HUES64 (cell line): Measurements from ENCODE around the gene PDE11A.

Source experiments
- H3K27ac ChIP-seq: 2 replicates; pipeline ENCODE4 v1.7.0; 2013; ENCODE audit warnings: low read depth, low read length, inconsistent platforms
- H3K27me3 ChIP-seq: 2 replicates; pipeline ENCODE4 v1.6.1; 2013; ENCODE audit warnings: mild to moderate bottlenecking, low read length; ENCODE audit not compliant: insufficient read depth
- H3K36me3 ChIP-seq: 2 replicates; pipeline ENCODE4 v1.6.1; 2013; ENCODE audit warnings: mild to moderate bottlenecking, low read length; ENCODE audit not compliant: insufficient read depth
- H3K4me1 ChIP-seq: 2 replicates; pipeline ENCODE4 v1.6.1; 2013; ENCODE audit warnings: mild to moderate bottlenecking, low read length, moderate library complexity; ENCODE audit not compliant: insufficient read depth
- H3K4me3 ChIP-seq: 2 replicates; pipeline ENCODE4 v1.5.1; 2013; ENCODE audit warnings: mild to moderate bottlenecking, low read length, moderate library complexity
- H3K9ac ChIP-seq: 2 replicates; pipeline ENCODE4 v1.6.1; 2013; ENCODE audit warnings: mild to moderate bottlenecking, low read depth, low read length
- H3K9me3 ChIP-seq: 2 replicates; pipeline ENCODE4 v1.6.1; 2013; ENCODE audit warnings: low read depth, low read length; ENCODE audit not compliant: insufficient read depth
- WGBS: fragments of 150-250, 120-280 bp; methylation state at CpG from one replicate; pipeline ENCODE4 v1.1.7; 2013; ENCODE audit warnings: missing lambda C conversion rate; 5-methylcytosine and 5-hydroxymethylcytosine counted together

The PDE11A gene

GRCh38 chr2:177636672-177637071 is 435.9 kb downstream of the PDE11A start:
- Histone ChIP-seq H3K27me3 (no peaks in the 10 kb centered on the region), H3K4me3 (no peak overlapping the region), H3K9me3 (no peaks in the 10 kb centered on the region), H3K36me3 (no peaks in the 10 kb centered on the region), H3K9ac (no peak overlapping the region), H3K27ac (no peak overlapping the region), H3K4me1 (0 out of 2 replicates have a peak, but pooled peaks cover 4% of the 10 kb centered on the region)
- 64% methylated on average over 1 of the region's 1 CpG for WGBS

DNA sequence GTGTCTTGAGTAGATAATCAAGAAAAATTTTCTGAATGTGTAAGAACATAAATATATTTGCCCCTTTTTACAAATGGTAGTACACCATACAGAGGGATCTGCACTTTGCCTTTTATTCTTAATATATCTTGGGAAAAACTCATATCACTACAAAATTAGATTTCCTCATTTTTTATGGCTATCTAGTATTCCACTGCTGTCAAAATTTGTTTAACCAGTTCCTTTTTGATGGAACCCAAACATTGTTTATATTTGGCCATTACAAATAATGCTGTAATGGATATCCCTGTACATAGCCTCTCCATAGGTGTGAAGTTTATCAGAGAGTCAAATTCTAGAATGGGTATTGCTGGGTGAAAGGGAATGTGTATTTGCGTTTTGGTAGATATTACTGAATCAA is 436.9 kb downstream of the PDE11A start:
- Histone ChIP-seq H3K27me3 (no peaks in the 10 kb centered on the region), H3K4me1 (0 out of 2 replicates have a peak, but pooled peaks cover 4% of the 10 kb centered on the region), H3K36me3 (no peaks in the 10 kb centered on the region), H3K4me3 (no peak overlapping the region), H3K9me3 (no peaks in the 10 kb centered on the region), H3K27ac (no peak overlapping the region), H3K9ac (no peak overlapping the region)
- no CpG with 5 or more reads among the region's 1 CpG for WGBS

DNA sequence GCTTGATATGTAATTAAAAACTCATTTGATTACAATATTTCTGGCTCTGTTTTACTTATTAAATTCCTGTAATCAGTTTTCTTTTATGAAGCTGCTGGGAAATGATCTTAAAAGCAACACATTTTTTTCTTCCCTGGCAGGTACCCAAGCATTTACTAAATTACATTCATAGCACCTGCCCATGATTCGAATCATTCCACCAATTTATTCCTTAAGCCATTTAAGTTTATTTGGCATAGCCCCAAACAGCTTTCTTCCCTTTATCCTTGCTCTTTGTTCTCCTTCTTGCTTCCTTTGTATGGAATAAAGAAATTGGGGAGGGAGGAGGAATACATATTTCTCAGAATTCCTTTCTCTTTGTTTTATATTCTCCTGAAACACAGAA is 438.7 kb downstream of the PDE11A start:
- Histone ChIP-seq H3K36me3 (no peaks in the 10 kb centered on the region), H3K4me3 (peak overlapping the region; percentile 43), H3K27ac (no peak overlapping the region), H3K4me1 (0 out of 2 replicates have a peak, but pooled peaks cover 4% of the 10 kb centered on the region), H3K9me3 (no peaks in the 10 kb centered on the region), H3K9ac (no peak overlapping the region), H3K27me3 (no peaks in the 10 kb centered on the region)
- WGBS: 87% methylated on average over 1 of the region's 1 CpG

DNA sequence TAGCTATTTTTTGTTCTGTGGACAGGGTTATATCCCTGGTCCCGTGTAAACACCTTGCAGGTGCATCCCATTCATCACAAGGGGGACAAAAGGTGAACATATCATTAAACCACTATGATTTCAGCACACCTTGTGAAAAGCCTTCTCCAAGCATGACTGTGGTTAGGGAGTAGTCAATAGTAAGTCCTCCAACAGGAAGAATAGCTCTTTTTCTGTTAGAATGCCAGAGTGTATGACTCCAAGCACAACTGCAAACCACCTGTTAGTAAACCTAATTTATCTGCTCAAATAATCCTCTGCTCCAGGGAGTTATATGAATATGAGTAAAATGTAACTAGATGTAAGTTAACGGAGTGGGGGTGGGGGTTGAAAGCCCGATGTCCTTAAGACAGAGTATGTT is 439.5 kb downstream of the PDE11A start:
- 0 out of 2 replicates have a peak, but pooled peaks cover 4% of the 10 kb centered on the region for H3K4me1 ChIP-seq
- 78% methylated on average over 1 of the region's 3 CpGs for WGBS
- H3K27me3 ChIP-seq: no peaks in the 10 kb centered on the region
- no peak overlapping the region for H3K4me3 ChIP-seq
- H3K36me3 ChIP-seq: no peaks in the 10 kb centered on the region
- no peak overlapping the region for H3K27ac ChIP-seq
- no peaks in the 10 kb centered on the region for H3K9me3 ChIP-seq
- H3K9ac ChIP-seq: no peak overlapping the region

- no peak overlapping the region for H3K4me3 ChIP-seq
- H3K9me3 ChIP-seq: no peaks in the 10 kb centered on the region
- H3K9ac ChIP-seq: no peak overlapping the region
- no peaks in the 10 kb centered on the region for H3K27me3 ChIP-seq
- no peak overlapping the region for H3K27ac ChIP-seq
- 0 out of 2 replicates have a peak, but pooled peaks cover 4% of the 10 kb centered on the region for H3K4me1 ChIP-seq
- 63% methylated on average over 1 of the region's 1 CpG for WGBS
- H3K36me3 ChIP-seq: no peaks in the 10 kb centered on the region
Observed at GRCh38 chr2:177631680-177632079, 440.9 kb downstream of the PDE11A start.

DNA sequence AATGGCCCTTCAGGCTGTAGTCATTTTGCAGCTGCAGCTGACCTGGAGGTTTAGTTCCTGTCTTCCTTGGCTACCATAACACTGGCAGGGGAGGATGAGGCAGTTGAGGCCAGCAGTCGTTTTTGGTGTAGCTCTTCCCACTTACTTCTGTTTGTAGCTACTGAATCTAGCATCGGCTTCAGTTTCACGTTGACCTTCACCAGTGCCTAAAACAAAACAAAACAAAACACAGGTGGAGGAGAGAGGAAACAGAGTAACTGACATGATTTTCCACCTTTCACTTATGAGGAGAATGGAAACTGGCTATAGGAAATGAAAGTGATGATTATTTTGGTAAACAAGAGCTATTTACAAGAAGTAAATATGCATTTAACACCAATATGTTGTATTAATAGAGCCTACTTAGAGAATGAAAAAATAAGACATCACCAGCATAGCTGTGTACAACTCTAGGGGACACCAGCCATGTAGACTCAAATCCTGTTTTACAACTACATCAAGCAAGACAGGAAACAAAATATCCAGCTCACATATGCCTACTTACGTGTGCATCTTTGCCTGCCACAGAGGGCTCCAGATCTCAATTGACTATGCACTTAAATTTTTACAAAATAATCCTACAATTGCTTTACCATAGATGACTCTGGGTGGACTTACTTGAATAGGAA is 443.1 kb downstream of the PDE11A start:
- 0 out of 2 replicates have a peak, but pooled peaks cover 4% of the 10 kb centered on the region for H3K4me1 ChIP-seq
- H3K9ac ChIP-seq: no peak overlapping the region
- H3K9me3 ChIP-seq: no peaks in the 10 kb centered on the region
- no peak overlapping the region for H3K4me3 ChIP-seq
- no peaks in the 10 kb centered on the region for H3K27me3 ChIP-seq
- H3K36me3 ChIP-seq: no peaks in the 10 kb centered on the region
- no peak overlapping the region for H3K27ac ChIP-seq
- WGBS: 66% methylated on average over 2 of the region's 4 CpGs

- WGBS: 82% methylated on average over 5 of the region's 5 CpGs
- Histone ChIP-seq H3K27me3 (no peaks in the 10 kb centered on the region), H3K27ac (no peak overlapping the region), H3K4me3 (no peak overlapping the region), H3K4me1 (0 out of 2 replicates have a peak, but pooled peaks cover 1% of the 10 kb centered on the region), H3K9me3 (no peaks in the 10 kb centered on the region), H3K9ac (no peak overlapping the region), H3K36me3 (no peaks in the 10 kb centered on the region)
Observed at GRCh38 chr2:177628831-177629230, 443.7 kb downstream of the PDE11A start.

DNA sequence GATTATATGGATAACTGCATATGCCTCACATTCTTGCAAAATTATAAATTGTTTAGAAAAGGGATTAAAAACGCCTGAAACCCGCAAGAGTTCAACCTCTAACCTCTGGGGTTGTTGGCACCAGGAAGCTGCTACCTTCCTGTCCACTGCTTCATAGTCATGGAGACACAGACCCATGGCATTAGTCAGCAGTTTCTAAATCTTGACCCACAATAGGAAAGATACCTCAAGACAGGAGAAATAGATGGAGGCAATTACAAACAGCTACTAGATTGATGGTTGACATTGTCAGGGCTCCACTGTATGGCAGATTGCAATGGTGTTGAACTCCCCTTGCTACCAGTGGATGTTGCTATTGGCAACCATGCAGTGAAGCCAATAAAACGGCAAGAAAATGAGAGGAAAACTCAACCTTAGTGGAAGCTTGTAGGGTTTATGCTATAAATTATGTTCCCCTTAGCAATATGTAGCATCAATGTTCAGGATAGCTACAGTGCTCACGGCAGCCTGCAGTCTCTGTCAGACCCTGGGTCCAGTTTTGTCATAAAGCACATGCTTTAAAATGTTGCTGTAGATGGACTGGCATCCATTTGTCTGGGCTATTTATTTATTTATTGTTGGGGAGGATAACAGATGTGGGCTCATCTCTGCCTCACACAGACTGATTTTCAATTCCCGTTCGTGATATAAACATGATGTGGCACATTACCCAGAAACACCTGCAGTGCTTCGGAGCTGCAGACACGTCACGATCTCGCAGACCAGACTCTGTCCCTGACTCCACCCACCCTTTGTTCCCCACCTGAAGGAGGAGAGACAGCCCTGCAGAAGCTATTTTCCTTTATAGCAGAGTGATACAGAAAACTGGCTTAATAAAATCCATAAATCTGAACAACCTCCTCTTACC is 446.6 kb downstream of the PDE11A start:
- no peak overlapping the region for H3K4me3 ChIP-seq
- 73% methylated on average over 10 of the region's 10 CpGs for WGBS
- H3K9me3 ChIP-seq: no peaks in the 10 kb centered on the region

GRCh38 chr2:177622521-177622920 is 450.1 kb downstream of the PDE11A start:
- Histone ChIP-seq H3K27ac (no peak overlapping the region), H3K36me3 (no peaks in the 10 kb centered on the region)
- 52% methylated on average over 4 of the region's 4 CpGs for WGBS

More for the DNA sequence above, 446.6 kb downstream of the PDE11A start:
- no peak overlapping the region for H3K27ac ChIP-seq
- no peak overlapping the region for H3K9ac ChIP-seq
- peaks cover 4% of the 10 kb centered on the region; the same call in 1 of the 2 replicates for H3K4me1 ChIP-seq
- H3K36me3 ChIP-seq: no peaks in the 10 kb centered on the region
- no peaks in the 10 kb centered on the region for H3K27me3 ChIP-seq

GRCh38 chr2:177619986-177620385 is 452.6 kb downstream of the PDE11A start:
- Histone ChIP-seq H3K4me3 (no peak overlapping the region), H3K9ac (no peak overlapping the region), H3K9me3 (no peaks in the 10 kb centered on the region), H3K36me3 (no peaks in the 10 kb centered on the region), H3K27ac (no peak overlapping the region), H3K27me3 (no peaks in the 10 kb centered on the region), H3K4me1 (peaks cover 4% of the 10 kb centered on the region; the same call in 1 of the 2 replicates)
- WGBS: 88% methylated on average over 1 of the region's 2 CpGs

More at GRCh38 chr2:177622521-177622920, 450.1 kb downstream of the PDE11A start:
- Histone ChIP-seq H3K27me3 (no peaks in the 10 kb centered on the region), H3K4me1 (peaks cover 4% of the 10 kb centered on the region; the same call in 1 of the 2 replicates), H3K9ac (no peak overlapping the region), H3K9me3 (no peaks in the 10 kb centered on the region), H3K4me3 (no peak overlapping the region)

GRCh38 chr2:177619461-177619860 is 453.1 kb downstream of the PDE11A start:
- Histone ChIP-seq H3K9ac (peak overlapping the region; percentile 98), H3K4me1 (peaks cover 4% of the 10 kb centered on the region; the same call in 1 of the 2 replicates), H3K36me3 (no peaks in the 10 kb centered on the region), H3K9me3 (no peaks in the 10 kb centered on the region), H3K4me3 (peak overlapping the region; percentile 98), H3K27ac (no peak overlapping the region), H3K27me3 (no peaks in the 10 kb centered on the region)
- 86% methylated on average over 3 of the region's 4 CpGs for WGBS
